Activated CD8-positive, alpha-beta T cell treated with anti-CD3 and anti-CD28 coated beads for 36 hours (primary cell): ENCODE data around the gene PDE2A. TPM values are rescaled to one million over a fixed set of nuclear protein-coding genes. Genes with fewer than 3 reads are reported as not detected.

ENCODE experiments used
- ATAC-seq: fragments of 200-7000 bp; cut with Tn5 transposase; one replicate; pipeline ENCODE4 v1.10.0; 2021; ENCODE audit warnings: mild to moderate bottlenecking, moderate library complexity
- CTCF ChIA-PET: fragments of 350-600 bp; sonication (Branson Sonifier 250); formaldehyde crosslinking; loops from one replicate; lab custom pipeline; 2021; ENCODE audit warnings: antibody characterized with exemption; lab: Charles Lee
- POLR2A ChIA-PET: fragments of 350-600 bp; sonication (Branson Sonifier 250); formaldehyde crosslinking; loops from one replicate; lab custom pipeline; 2021; ENCODE audit warnings: antibody characterized with exemption; lab: Charles Lee
- DNase-seq: peaks from one replicate; pipeline ENCODE4 v3.0.0-alpha.2; 2020
- H3K27ac Mint-ChIP-seq: one replicate; pipeline ENCODE4 v1.8.0; 2021; ENCODE audit warnings: mild to moderate bottlenecking, mixed read lengths
- H3K27me3 Mint-ChIP-seq: one replicate; pipeline ENCODE4 v1.8.0; 2021; ENCODE audit warnings: mixed read lengths
- H3K36me3 Mint-ChIP-seq: one replicate; pipeline ENCODE4 v1.8.0; 2021; ENCODE audit warnings: low read depth, mixed read lengths
- H3K4me1 Mint-ChIP-seq: one replicate; pipeline ENCODE4 v1.8.0; 2021; ENCODE audit warnings: low read depth, mixed read lengths
- H3K4me3 Mint-ChIP-seq: one replicate; pipeline ENCODE4 v1.8.0; 2021; ENCODE audit warnings: mild to moderate bottlenecking, moderate library complexity, mixed read lengths
- H3K9me3 Mint-ChIP-seq: one replicate; pipeline ENCODE4 v1.8.0; 2021; ENCODE audit warnings: mixed read lengths
- intact Hi-C: fragments of 100-400 bp; cut with micrococcal nuclease; formaldehyde crosslinking; loops from one replicate; pipeline ENCODE4 v1.10.0; 2022
- total RNA-seq, 2 experiments: library from RNA; stranded (reverse); gene quantifications; one replicate each; pipeline ENCODE4 v1.2.3, GENCODE V29; 2021
- TF ChIP-seq, protein P1 (sequence below): fragments of 200-600 bp; IDR thresholded peaks from one replicate; pipeline ENCODE4 v1.8.0; 2022; ENCODE audit warnings: antibody characterized with exemption, mild to moderate bottlenecking

PDE2A gene
- total RNA-seq, 2 experiments from 2014 or later, result 0.14 to 0.72 TPM

DNA sequence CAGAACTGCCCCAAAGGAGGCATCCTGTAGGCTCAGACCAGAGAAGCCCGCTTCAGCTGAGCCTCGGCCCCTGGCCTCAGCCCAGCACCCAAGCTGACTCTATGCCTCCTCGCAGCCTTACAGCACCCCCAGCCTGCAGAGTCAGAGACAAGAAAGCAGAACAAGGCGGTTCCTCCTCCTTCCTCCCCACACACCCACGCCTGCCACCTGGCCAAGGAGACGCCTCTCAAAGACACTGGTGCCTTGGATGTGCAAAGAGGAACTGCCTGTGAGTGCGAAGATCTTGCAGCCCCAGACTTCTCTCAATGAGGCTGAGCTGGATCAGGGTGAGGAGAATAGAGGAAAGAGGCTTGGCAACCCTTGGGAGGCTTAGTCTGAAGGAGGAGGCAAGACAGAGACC, 60.2 kb downstream of the PDE2A start:
- intact Hi-C loops, result no loop called here
- no peak overlapping the region for H3K4me3 Mint-ChIP-seq
- TF ChIP-seq, protein P1, sequence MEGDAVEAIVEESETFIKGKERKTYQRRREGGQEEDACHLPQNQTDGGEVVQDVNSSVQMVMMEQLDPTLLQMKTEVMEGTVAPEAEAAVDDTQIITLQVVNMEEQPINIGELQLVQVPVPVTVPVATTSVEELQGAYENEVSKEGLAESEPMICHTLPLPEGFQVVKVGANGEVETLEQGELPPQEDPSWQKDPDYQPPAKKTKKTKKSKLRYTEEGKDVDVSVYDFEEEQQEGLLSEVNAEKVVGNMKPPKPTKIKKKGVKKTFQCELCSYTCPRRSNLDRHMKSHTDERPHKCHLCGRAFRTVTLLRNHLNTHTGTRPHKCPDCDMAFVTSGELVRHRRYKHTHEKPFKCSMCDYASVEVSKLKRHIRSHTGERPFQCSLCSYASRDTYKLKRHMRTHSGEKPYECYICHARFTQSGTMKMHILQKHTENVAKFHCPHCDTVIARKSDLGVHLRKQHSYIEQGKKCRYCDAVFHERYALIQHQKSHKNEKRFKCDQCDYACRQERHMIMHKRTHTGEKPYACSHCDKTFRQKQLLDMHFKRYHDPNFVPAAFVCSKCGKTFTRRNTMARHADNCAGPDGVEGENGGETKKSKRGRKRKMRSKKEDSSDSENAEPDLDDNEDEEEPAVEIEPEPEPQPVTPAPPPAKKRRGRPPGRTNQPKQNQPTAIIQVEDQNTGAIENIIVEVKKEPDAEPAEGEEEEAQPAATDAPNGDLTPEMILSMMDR, result no peak
- ChIA-PET POLR2A (interaction anchor here (0.9 kb wide), 1 partner anchor 22 kb away, joined by 3 read pairs; no protein-coding TSS in a partner anchor), CTCF (no interaction called here)
- ATAC-seq (peak; percentile 66), DNase-seq (peak; percentile 61)
- no peaks in the 10 kb centered on the region for H3K9me3 Mint-ChIP-seq
- peaks cover 5% of the 10 kb centered on the region for H3K4me1 Mint-ChIP-seq
- H3K36me3 Mint-ChIP-seq, result no peaks in the 10 kb centered on the region
- H3K27me3 Mint-ChIP-seq, result peaks cover 15% of the 10 kb centered on the region
- H3K27ac Mint-ChIP-seq, result no peak overlapping the region

DNA sequence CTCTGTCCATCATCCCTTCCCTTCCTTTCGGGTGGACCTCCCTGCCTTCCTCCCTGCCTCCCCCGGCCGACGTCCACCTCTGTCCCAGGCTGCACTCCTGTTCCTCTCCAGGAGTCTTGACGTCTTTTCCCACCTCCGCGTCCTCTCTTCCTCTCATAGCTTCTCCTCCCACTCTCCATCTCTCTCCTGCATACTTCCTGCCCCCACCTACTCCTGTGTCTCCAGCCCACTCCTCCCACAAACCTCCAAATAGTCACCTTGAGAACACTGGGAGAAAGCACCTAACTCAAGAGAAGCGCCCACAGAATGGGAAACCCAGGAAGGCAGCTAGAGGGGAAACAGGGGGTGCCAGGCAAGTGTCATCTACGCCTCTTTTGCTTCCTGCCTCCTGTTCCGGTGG, 60.8 kb downstream of the PDE2A start:
- no peak for ATAC-seq
- TF ChIP-seq, protein P1, result no peak
- no peak for DNase-seq
- POLR2A ChIA-PET, result interaction anchor here (0.9 kb wide), 1 partner anchor 22 kb away, joined by 3 read pairs; no protein-coding TSS in a partner anchor
- no peaks in the 10 kb centered on the region for H3K36me3 Mint-ChIP-seq
- H3K27me3 Mint-ChIP-seq, result peaks cover 15% of the 10 kb centered on the region
- no peaks in the 10 kb centered on the region for H3K9me3 Mint-ChIP-seq
- no peak overlapping the region for H3K27ac Mint-ChIP-seq
- H3K4me1 Mint-ChIP-seq, result peaks cover 5% of the 10 kb centered on the region
- intact Hi-C loops, result no loop called here
- CTCF ChIA-PET, result no interaction called here
- H3K4me3 Mint-ChIP-seq, result no peak overlapping the region

GRCh38 chr11:72609476-72609875, 64.7 kb downstream of the PDE2A start:
- Mint-ChIP-seq H3K4me1 (peaks cover 5% of the 10 kb centered on the region), H3K27ac (no peak overlapping the region), H3K27me3 (peaks cover 18% of the 10 kb centered on the region), H3K4me3 (no peak overlapping the region), H3K36me3 (no peaks in the 10 kb centered on the region), H3K9me3 (no peaks in the 10 kb centered on the region)
- no peak for DNase-seq
- intact Hi-C loops, result no loop called here
- POLR2A ChIA-PET, result no interaction called here
- TF ChIP-seq, protein P1, result no peak
- no peak for ATAC-seq
- CTCF ChIA-PET, result interaction anchor here (0.7 to 13.0 kb wide), 10 partner anchors 10 to 128 kb away, joined by 3 to 138 read pairs (median 4); no protein-coding TSS in a partner anchor

- intact Hi-C loops, result no loop called here
- ATAC-seq (peak; percentile 68), DNase-seq (peak; percentile 28)
- Mint-ChIP-seq H3K9me3 (no peaks in the 10 kb centered on the region), H3K4me3 (no peak overlapping the region), H3K36me3 (no peaks in the 10 kb centered on the region), H3K4me1 (peaks cover 3% of the 10 kb centered on the region), H3K27me3 (peaks cover 15% of the 10 kb centered on the region), H3K27ac (no peak overlapping the region)
- ChIA-PET CTCF (interaction anchor here (0.7 to 13.0 kb wide), 16 partner anchors 9 to 130 kb away, joined by 3 to 138 read pairs (median 4); no protein-coding TSS in a partner anchor), POLR2A (no interaction called here)
- TF ChIP-seq, protein P1, result peak; percentile 53
Measured at GRCh38 chr11:72609045-72609444, 65.2 kb downstream of the PDE2A start.

GRCh38 chr11:72607496-72607895, 66.7 kb downstream of the PDE2A start:
- DNase-seq, result no peak
- H3K4me1 Mint-ChIP-seq, result no peaks in the 10 kb centered on the region

More at GRCh38 chr11:72607496-72607895, 66.7 kb downstream of the PDE2A start:
- H3K27me3 Mint-ChIP-seq, result peaks cover 9% of the 10 kb centered on the region
- CTCF ChIA-PET, result interaction anchor here (1.4 to 13.0 kb wide), 4 partner anchors 17 to 129 kb away, joined by 3 to 138 read pairs (median 6); no protein-coding TSS in a partner anchor
- no peak overlapping the region for H3K4me3 Mint-ChIP-seq
- no peak overlapping the region for H3K27ac Mint-ChIP-seq
- TF ChIP-seq, protein P1, result no peak
- intact Hi-C loops, result no loop called here
- H3K9me3 Mint-ChIP-seq, result no peaks in the 10 kb centered on the region
- H3K36me3 Mint-ChIP-seq, result no peaks in the 10 kb centered on the region
- POLR2A ChIA-PET, result no interaction called here
- ATAC-seq, result no peak
